ENCODE data around the gene SYT8. TPM values are rescaled to one million over a fixed set of nuclear protein-coding genes. Genes with fewer than 3 reads are reported as not detected.

SYT8 gene
- total RNA-seq, 1 donor from 2014 or later = not detected

- H3K79me2 ChIP-seq (ENCODE audit: low read depth) = no peaks in the 10 kb centered on the region
- Mint-ChIP-seq H3K4me3 (no peak overlapping the region), H3K4me1 (no peaks in the 10 kb centered on the region), H3K27ac (no peak overlapping the region), H3K36me3 (no peaks in the 10 kb centered on the region), H3K27me3 (ENCODE audit: insufficient read depth, low read depth) (peaks cover 5% of the 10 kb centered on the region), H3K9me3 (peaks cover 8% of the 10 kb centered on the region)
- H3K4me3 ChIP-seq = no peak overlapping the region
- H3K9me3 ChIP-seq (ENCODE audit: low read depth) = no peaks in the 10 kb centered on the region
- DNase-seq (ENCODE audit: low spot score) = no peak
- no peaks in the 10 kb centered on the region for H3K36me3 ChIP-seq
- H2AFZ ChIP-seq (replicated peaks) = no peak overlapping the region
- no peak overlapping the region for H3K9ac ChIP-seq
- no peaks in the 10 kb centered on the region for H4K20me1 ChIP-seq (ENCODE audit: low read depth)
- no peak overlapping the region for H3K4me2 ChIP-seq
- H3K4me1 ChIP-seq = no peaks in the 10 kb centered on the region
- H3F3A ChIP-seq (ENCODE audit: low read depth) = no peaks in the 10 kb centered on the region
- H3K27me3 ChIP-seq = no peaks in the 10 kb centered on the region
- no peak for TF ChIP-seq EZH2phosphoT487 (IDR thresholded peaks at IDR 0.05)
- no peak for TF ChIP-seq EZH2 (IDR thresholded peaks at IDR 0.05)
- TF ChIP-seq, protein P1, sequence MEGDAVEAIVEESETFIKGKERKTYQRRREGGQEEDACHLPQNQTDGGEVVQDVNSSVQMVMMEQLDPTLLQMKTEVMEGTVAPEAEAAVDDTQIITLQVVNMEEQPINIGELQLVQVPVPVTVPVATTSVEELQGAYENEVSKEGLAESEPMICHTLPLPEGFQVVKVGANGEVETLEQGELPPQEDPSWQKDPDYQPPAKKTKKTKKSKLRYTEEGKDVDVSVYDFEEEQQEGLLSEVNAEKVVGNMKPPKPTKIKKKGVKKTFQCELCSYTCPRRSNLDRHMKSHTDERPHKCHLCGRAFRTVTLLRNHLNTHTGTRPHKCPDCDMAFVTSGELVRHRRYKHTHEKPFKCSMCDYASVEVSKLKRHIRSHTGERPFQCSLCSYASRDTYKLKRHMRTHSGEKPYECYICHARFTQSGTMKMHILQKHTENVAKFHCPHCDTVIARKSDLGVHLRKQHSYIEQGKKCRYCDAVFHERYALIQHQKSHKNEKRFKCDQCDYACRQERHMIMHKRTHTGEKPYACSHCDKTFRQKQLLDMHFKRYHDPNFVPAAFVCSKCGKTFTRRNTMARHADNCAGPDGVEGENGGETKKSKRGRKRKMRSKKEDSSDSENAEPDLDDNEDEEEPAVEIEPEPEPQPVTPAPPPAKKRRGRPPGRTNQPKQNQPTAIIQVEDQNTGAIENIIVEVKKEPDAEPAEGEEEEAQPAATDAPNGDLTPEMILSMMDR (IDR thresholded peaks at IDR 0.05) = no peak
- H3K27ac ChIP-seq = no peak overlapping the region
Measured at GRCh38 chr11:1815311-1815710, 19.5 kb upstream of the SYT8 start.

- Histone ChIP-seq H3K4me3 (no peak overlapping the region), H3K27ac (no peak overlapping the region), H3K4me2 (no peak overlapping the region), H3K27me3 (no peaks in the 10 kb centered on the region), H3K36me3 (no peaks in the 10 kb centered on the region), H3K9ac (no peak overlapping the region), H4K20me1 (ENCODE audit: low read depth) (no peaks in the 10 kb centered on the region), H3K79me2 (ENCODE audit: low read depth) (no peaks in the 10 kb centered on the region), H2AFZ (replicated peaks) (no peak overlapping the region), H3F3A (ENCODE audit: low read depth) (no peaks in the 10 kb centered on the region), H3K9me3 (ENCODE audit: low read depth) (no peaks in the 10 kb centered on the region), H3K4me1 (no peaks in the 10 kb centered on the region)
- H3K36me3 Mint-ChIP-seq = no peaks in the 10 kb centered on the region
- DNase-seq (ENCODE audit: low spot score) = no peak
- peaks cover 3% of the 10 kb centered on the region for H3K27me3 Mint-ChIP-seq (ENCODE audit: insufficient read depth, low read depth)
- peaks cover 8% of the 10 kb centered on the region for H3K9me3 Mint-ChIP-seq
- H3K4me1 Mint-ChIP-seq = no peaks in the 10 kb centered on the region
- H3K27ac Mint-ChIP-seq = no peak overlapping the region
- H3K4me3 Mint-ChIP-seq = no peak overlapping the region
- TF ChIP-seq EZH2 (IDR thresholded peaks at IDR 0.05) = no peak
- TF ChIP-seq, protein P1 (IDR thresholded peaks at IDR 0.05) = no peak
- no peak for TF ChIP-seq EZH2phosphoT487 (IDR thresholded peaks at IDR 0.05)
Measured at GRCh38 chr11:1815751-1816150, 19.0 kb upstream of the SYT8 start.

GRCh38 chr11:1817000-1817399, 17.8 kb upstream of the SYT8 start:
- Histone ChIP-seq H3K4me1 (no peaks in the 10 kb centered on the region), H4K20me1 (ENCODE audit: low read depth) (no peaks in the 10 kb centered on the region), H3K27me3 (no peaks in the 10 kb centered on the region), H3K27ac (no peak overlapping the region), H3F3A (ENCODE audit: low read depth) (no peaks in the 10 kb centered on the region), H3K9ac (no peak overlapping the region), H3K4me2 (no peak overlapping the region), H2AFZ (replicated peaks) (no peak overlapping the region), H3K79me2 (ENCODE audit: low read depth) (no peaks in the 10 kb centered on the region), H3K36me3 (no peaks in the 10 kb centered on the region), H3K4me3 (no peak overlapping the region), H3K9me3 (ENCODE audit: low read depth) (no peaks in the 10 kb centered on the region)
- Mint-ChIP-seq H3K4me1 (no peaks in the 10 kb centered on the region), H3K27ac (no peak overlapping the region), H3K36me3 (no peaks in the 10 kb centered on the region), H3K27me3 (ENCODE audit: insufficient read depth, low read depth) (peaks cover 8% of the 10 kb centered on the region), H3K4me3 (no peak overlapping the region), H3K9me3 (peaks cover 8% of the 10 kb centered on the region)
- TF ChIP-seq EZH2 (IDR thresholded peaks at IDR 0.05) = no peak
- TF ChIP-seq, protein P1 (IDR thresholded peaks at IDR 0.05) = no peak
- TF ChIP-seq EZH2phosphoT487 (IDR thresholded peaks at IDR 0.05) = no peak
- no peak for DNase-seq (ENCODE audit: low spot score)

All from neural progenitor cell (in vitro differentiated cells).